PC-3 (cell line): ENCODE measurements around the gene TNFSF11.

Experiments used
- CTCF ChIP-seq: fragments of 300-600 bp; sonication (generic); conservative IDR thresholded peaks from 2 replicates; pipeline ENCODE4 v1.5.1; 2017; ENCODE audit warnings: antibody characterized with exemption, low read depth, mild to moderate bottlenecking, low read length
- EZH2phosphoT487 ChIP-seq: fragments of 300-600 bp; sonication (generic); IDR thresholded peaks from 2 replicates; pipeline ENCODE4 v1.6.1; 2018; ENCODE audit warnings: mild to moderate bottlenecking, antibody characterized with exemption, low read length, borderline replicate concordance

DNA sequence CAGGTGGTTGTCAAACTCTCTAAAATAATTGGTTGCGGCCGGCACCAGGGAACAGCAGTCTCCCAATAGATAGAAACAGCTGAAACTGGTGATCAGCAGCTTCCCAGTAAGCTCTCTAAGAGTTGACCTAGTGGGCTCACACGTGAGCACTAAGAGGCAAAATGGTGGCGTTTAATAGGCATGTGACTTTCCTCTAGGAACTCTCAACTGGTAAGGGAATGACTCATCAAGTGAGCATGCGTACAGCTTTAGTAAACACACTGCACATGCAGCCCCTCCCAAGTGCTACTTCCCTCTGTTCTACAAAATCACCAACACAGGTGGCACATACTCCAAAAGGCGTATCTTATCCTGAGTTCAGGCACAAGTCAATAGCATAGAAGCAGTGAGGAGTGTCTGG lies 41.7 kb downstream of the TNFSF11 start:
- TF ChIP-seq CTCF (no peak), EZH2phosphoT487 (no peak)
